NAMALWA (cell line): Measurements from ENCODE around the gene PLD4.

Experiments used
- DNase-seq: peaks from one replicate; pipeline ENCODE4 v3.0.0-alpha.2; 2015; ENCODE audit warnings: low spot score

PLD4 gene

GRCh38 chr14:104929268-104930230, 4.9 kb downstream of the PLD4 start:
- DNase-seq: no peak

- DNase-seq: no peak
Observed at GRCh38 chr14:104930526-104931303, 6.0 kb downstream of the PLD4 start.

GRCh38 chr14:104931304-104931770, 6.7 kb downstream of the PLD4 start:
- DNase-seq: no peak

GRCh38 chr14:104931771-104932675, 7.3 kb downstream of the PLD4 start:
- DNase-seq: no peak

- DNase-seq: peak; percentile 82
Observed at GRCh38 chr14:104932676-104933631, 8.3 kb downstream of the PLD4 start.

GRCh38 chr14:104933746-104934733, 9.4 kb downstream of the PLD4 start:
- DNase-seq: no peak

- no peak for DNase-seq
Observed at GRCh38 chr14:104935026-104935650, 10.5 kb downstream of the PLD4 start.

- no peak for DNase-seq
Observed at GRCh38 chr14:104935955-104936354, 11.3 kb downstream of the PLD4 start.

- DNase-seq: no peak
Observed at GRCh38 chr14:104936361-104937155, 11.9 kb downstream of the PLD4 start.

- DNase-seq: no peak
Observed at GRCh38 chr14:104937161-104937560, 12.5 kb downstream of the PLD4 start.

- no peak for DNase-seq
Observed at GRCh38 chr14:104937694-104938365, 13.2 kb downstream of the PLD4 start.

- DNase-seq: no peak
Observed at GRCh38 chr14:104938436-104938835, 13.8 kb downstream of the PLD4 start.

GRCh38 chr14:104938960-104939359, 14.3 kb downstream of the PLD4 start:
- DNase-seq: no peak

- DNase-seq: no peak
Observed at GRCh38 chr14:104939666-104940410, 15.2 kb downstream of the PLD4 start.

- no peak for DNase-seq
Observed at GRCh38 chr14:104940526-104941150, 16.0 kb downstream of the PLD4 start.
